ENCODE data around the gene GAPDHS.

DNA sequence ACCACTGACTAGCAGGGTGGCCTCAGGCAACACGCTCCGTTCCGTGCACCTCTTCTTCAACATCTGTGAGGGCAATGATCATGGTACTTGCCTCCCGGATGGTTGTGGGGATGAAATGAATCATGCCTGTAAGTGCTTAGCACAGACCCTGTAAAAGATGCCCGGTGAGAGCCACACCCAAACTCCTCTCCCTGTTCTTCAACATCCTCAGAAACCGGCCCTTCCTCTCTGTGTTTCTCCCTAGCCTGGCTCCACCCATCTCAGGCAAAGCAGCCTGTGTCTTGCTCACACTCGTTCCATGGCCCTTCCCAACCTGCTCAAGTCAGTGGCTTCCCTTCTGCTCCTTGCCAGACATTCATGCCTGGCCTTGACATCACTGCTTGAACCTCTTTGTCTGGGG, 14.0 kb upstream of the GAPDHS start:
- TF ChIP-seq, protein P1, sequence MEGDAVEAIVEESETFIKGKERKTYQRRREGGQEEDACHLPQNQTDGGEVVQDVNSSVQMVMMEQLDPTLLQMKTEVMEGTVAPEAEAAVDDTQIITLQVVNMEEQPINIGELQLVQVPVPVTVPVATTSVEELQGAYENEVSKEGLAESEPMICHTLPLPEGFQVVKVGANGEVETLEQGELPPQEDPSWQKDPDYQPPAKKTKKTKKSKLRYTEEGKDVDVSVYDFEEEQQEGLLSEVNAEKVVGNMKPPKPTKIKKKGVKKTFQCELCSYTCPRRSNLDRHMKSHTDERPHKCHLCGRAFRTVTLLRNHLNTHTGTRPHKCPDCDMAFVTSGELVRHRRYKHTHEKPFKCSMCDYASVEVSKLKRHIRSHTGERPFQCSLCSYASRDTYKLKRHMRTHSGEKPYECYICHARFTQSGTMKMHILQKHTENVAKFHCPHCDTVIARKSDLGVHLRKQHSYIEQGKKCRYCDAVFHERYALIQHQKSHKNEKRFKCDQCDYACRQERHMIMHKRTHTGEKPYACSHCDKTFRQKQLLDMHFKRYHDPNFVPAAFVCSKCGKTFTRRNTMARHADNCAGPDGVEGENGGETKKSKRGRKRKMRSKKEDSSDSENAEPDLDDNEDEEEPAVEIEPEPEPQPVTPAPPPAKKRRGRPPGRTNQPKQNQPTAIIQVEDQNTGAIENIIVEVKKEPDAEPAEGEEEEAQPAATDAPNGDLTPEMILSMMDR (IDR thresholded peaks at IDR 0.05), result no peak
- TF ChIP-seq POLR2A (IDR thresholded peaks at IDR 0.05), result no peak
